ENCODE results near the gene HNF4A. TPM values are rescaled to one million over a fixed set of nuclear protein-coding genes. Genes with fewer than 3 reads are reported as not detected.

The HNF4A gene
- total RNA-seq, 2 donors from 2014 or later: 56.3 to 58.0 TPM

DNA sequence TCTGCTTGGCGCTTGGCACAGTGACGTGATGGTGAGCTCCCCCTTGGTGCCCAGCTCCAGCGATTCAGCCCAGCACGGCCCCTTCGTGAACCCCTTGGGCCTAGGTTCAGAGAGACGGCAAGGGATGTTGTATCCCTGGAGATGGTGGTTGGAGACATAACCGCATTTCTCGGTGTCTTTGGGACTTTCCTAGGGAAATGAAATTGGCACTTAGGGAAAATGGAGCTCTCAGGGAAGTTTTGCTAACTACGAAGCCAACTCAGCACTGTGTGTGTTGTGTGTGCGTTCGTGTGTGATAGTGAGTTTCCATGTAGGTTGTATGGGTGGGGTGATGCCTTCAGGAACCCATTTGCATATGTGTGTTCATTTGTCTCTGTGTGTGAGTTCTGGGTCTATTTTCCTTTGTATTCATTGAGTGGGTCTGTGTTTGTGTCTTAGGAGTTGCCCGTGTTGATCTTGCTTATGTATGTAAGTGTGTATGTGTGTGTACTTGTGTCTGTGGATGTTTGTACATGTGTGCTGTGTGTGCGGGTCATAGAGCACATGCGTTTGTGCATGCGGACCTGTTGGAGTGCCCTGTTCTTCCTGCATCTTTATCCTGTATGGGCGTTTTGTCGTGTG, 46.4 kb downstream of the HNF4A start:
- Histone ChIP-seq H3K4me3 (ENCODE audit: low read length) (no peak overlapping the region), H3K9me3 (ENCODE audit: control insufficient read depth, low read length) (no peaks in the 10 kb centered on the region), H3K27ac (ENCODE audit: low read depth, low read length) (no peak overlapping the region), H3K9ac (ENCODE audit: extremely low read depth, low read length, poor library complexity, severe bottlenecking) (no peak overlapping the region), H3K36me3 (ENCODE audit: control insufficient read depth, insufficient read depth, low read length) (peaks cover 6% of the 10 kb centered on the region), H3K4me1 (ENCODE audit: control insufficient read depth, insufficient read depth, low read length) (peaks cover 34% of the 10 kb centered on the region), H3K27me3 (ENCODE audit: control insufficient read depth, insufficient read depth, low read length, poor library complexity, severe bottlenecking) (no peaks in the 10 kb centered on the region)
- no peaks in the 10 kb centered on the region for H3K27me3 Mint-ChIP-seq (ENCODE audit: insufficient read depth)
- TF ChIP-seq, protein P1, sequence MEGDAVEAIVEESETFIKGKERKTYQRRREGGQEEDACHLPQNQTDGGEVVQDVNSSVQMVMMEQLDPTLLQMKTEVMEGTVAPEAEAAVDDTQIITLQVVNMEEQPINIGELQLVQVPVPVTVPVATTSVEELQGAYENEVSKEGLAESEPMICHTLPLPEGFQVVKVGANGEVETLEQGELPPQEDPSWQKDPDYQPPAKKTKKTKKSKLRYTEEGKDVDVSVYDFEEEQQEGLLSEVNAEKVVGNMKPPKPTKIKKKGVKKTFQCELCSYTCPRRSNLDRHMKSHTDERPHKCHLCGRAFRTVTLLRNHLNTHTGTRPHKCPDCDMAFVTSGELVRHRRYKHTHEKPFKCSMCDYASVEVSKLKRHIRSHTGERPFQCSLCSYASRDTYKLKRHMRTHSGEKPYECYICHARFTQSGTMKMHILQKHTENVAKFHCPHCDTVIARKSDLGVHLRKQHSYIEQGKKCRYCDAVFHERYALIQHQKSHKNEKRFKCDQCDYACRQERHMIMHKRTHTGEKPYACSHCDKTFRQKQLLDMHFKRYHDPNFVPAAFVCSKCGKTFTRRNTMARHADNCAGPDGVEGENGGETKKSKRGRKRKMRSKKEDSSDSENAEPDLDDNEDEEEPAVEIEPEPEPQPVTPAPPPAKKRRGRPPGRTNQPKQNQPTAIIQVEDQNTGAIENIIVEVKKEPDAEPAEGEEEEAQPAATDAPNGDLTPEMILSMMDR (conservative IDR thresholded peaks at IDR 0.05): no peak
- no peaks in the 10 kb centered on the region for H3K36me3 Mint-ChIP-seq (ENCODE audit: low read depth)
- WGBS, 2 experiments (ENCODE audit: insufficient coverage in 1 of 2, insufficient read length in 1 of 2): 90 to 92% methylated on average over 13 to 17 of the region's 17 CpGs
- peak overlapping the region; percentile 44 for H3K27ac Mint-ChIP-seq
- H3K4me1 Mint-ChIP-seq: peaks cover 73% of the 10 kb centered on the region
- H3K4me3 Mint-ChIP-seq: peak overlapping the region; percentile 39
- DNase-seq: no peak
- no peaks in the 10 kb centered on the region for H3K9me3 Mint-ChIP-seq

DNA sequence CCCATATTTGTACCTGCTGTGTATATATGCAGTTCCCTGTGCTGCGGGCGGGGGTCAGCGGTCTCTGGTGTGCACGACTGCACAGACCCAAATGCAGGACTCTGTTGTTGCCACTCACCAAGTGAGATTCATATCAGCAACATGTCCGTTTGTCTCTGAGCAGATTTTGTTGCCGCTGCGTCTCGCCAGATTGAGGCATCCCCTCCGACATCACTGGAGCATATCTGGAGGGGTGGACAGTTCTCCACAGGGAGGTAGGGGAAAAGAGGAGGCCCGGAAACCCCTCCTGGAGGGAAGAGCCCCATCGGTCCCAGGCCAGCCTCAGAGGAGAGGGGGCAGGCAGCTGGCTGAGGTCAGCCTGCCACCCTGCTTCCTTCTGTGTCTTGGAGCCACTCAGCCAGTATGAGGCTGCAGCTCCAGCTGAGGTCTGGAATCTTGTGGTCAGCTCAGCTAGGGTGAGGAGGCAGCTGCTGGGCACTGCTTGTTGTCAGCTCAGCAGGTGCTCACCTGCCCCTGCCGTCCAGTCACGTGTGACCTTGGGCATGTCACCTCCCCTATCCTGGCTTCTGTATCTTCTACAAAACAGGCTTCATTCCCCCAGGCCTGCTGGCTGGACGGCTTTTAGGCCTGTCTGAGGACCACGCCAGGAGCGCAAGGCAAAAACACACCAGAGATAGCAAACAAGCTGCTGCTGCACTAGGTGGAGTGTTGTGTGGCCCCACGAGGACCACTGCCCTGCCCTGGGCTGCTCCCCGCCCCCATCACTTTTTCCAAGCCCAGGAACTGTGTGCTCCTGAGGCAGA, 47.1 kb downstream of the HNF4A start:
- Histone ChIP-seq H3K27me3 (ENCODE audit: control insufficient read depth, insufficient read depth, low read length, poor library complexity, severe bottlenecking) (no peaks in the 10 kb centered on the region), H3K4me1 (ENCODE audit: control insufficient read depth, insufficient read depth, low read length) (peaks cover 41% of the 10 kb centered on the region)
- no peaks in the 10 kb centered on the region for H3K36me3 Mint-ChIP-seq (ENCODE audit: low read depth)

DNA sequence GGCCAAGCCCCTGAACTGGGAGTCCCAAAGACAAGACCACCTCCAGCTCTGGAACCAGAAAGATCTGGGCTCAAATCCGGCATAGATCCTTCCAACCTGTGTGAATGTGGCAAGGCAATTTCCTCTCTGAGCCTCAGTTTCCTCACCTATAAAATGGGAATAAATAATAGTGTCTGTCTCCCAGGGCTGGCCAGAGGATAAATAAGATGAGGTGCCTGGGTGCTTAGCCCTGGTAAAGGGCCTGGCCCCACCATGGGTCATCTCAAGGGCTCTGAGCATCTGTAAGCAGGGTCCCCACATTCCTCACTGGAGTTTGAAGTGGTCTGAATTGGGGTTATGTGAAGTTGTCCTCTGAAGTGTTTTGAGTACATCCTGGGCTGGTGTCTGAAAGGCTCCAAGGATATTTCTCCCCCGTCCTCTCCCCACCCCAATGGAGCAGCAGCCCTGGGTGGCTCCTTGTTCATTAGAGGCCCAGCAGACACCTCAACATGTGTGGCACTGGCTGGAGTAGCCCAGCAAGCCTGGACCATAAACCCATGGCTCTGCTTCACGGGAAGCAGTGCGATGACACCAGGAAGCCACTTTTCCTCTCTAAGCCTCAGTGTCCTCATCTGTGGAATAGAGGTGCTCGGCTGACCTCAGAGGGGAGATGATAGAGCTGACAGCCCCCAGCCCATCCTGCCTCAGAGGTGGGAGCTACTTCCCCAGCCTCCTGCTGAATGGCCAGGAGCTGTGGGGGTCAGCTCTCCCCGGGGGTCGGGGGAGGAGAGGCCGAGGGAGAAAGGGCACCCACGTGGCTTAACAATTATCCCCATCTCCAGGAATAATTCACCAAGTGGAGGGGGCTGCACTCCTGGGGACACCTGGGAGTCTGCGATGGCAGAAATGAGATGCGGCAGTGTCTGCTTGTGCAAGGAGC, 48.0 kb downstream of the HNF4A start:
- peaks cover 15% of the 10 kb centered on the region for H3K36me3 ChIP-seq (ENCODE audit: control insufficient read depth, insufficient read depth, low read length)
- peaks cover 38% of the 10 kb centered on the region for H3K4me1 ChIP-seq (ENCODE audit: control insufficient read depth, insufficient read depth, low read length)
- H3K27ac Mint-ChIP-seq: no peak overlapping the region
- no peaks in the 10 kb centered on the region for H3K9me3 Mint-ChIP-seq
- H3K9ac ChIP-seq (ENCODE audit: extremely low read depth, low read length, poor library complexity, severe bottlenecking): no peak overlapping the region
- WGBS, 2 experiments (ENCODE audit: insufficient coverage in 1 of 2, insufficient read length in 1 of 2): 87 to 93% methylated on average over 4 to 11 of the region's 11 CpGs
- no peak overlapping the region for H3K4me3 Mint-ChIP-seq
- no peak overlapping the region for H3K27ac ChIP-seq (ENCODE audit: low read depth, low read length)
- no peaks in the 10 kb centered on the region for H3K9me3 ChIP-seq (ENCODE audit: control insufficient read depth, low read length)
- peaks cover 6% of the 10 kb centered on the region for H3K36me3 Mint-ChIP-seq (ENCODE audit: low read depth)
- no peak overlapping the region for H3K4me3 ChIP-seq (ENCODE audit: low read length)
- no peak for DNase-seq
- no peaks in the 10 kb centered on the region for H3K27me3 Mint-ChIP-seq (ENCODE audit: insufficient read depth)
- TF ChIP-seq, protein P1 (conservative IDR thresholded peaks at IDR 0.05): no peak
- no peaks in the 10 kb centered on the region for H3K27me3 ChIP-seq (ENCODE audit: control insufficient read depth, insufficient read depth, low read length, poor library complexity, severe bottlenecking)
- H3K4me1 Mint-ChIP-seq: peaks cover 77% of the 10 kb centered on the region

More for the DNA sequence above, 47.1 kb downstream of the HNF4A start:
- no peak overlapping the region for H3K4me3 ChIP-seq (ENCODE audit: low read length)
- no peak for DNase-seq
- 91 to 92% methylated on average over 12 to 18 of the region's 18 CpGs for WGBS, 2 experiments (ENCODE audit: insufficient coverage in 1 of 2, insufficient read length in 1 of 2)
- peaks cover 9% of the 10 kb centered on the region for H3K36me3 ChIP-seq (ENCODE audit: control insufficient read depth, insufficient read depth, low read length)
- no peak overlapping the region for H3K27ac Mint-ChIP-seq
- no peaks in the 10 kb centered on the region for H3K27me3 Mint-ChIP-seq (ENCODE audit: insufficient read depth)
- H3K4me1 Mint-ChIP-seq: peaks cover 78% of the 10 kb centered on the region
- H3K4me3 Mint-ChIP-seq: peak overlapping the region; percentile 39
- H3K9ac ChIP-seq (ENCODE audit: extremely low read depth, low read length, poor library complexity, severe bottlenecking): no peak overlapping the region
- TF ChIP-seq, protein P1 (conservative IDR thresholded peaks at IDR 0.05): no peak
- H3K27ac ChIP-seq (ENCODE audit: low read depth, low read length): no peak overlapping the region
- H3K9me3 ChIP-seq (ENCODE audit: control insufficient read depth, low read length): no peaks in the 10 kb centered on the region
- no peaks in the 10 kb centered on the region for H3K9me3 Mint-ChIP-seq
